Measurements from ENCODE around the gene CYTH1.
A peak's percentile ranks its signal among the peaks of the same experiment; 100 is the strongest.

CYTH1 gene

GRCh38 chr17:78785663-78786057, 3.6 kb upstream of the CYTH1 start:
- DNase-seq = no peak

DNA sequence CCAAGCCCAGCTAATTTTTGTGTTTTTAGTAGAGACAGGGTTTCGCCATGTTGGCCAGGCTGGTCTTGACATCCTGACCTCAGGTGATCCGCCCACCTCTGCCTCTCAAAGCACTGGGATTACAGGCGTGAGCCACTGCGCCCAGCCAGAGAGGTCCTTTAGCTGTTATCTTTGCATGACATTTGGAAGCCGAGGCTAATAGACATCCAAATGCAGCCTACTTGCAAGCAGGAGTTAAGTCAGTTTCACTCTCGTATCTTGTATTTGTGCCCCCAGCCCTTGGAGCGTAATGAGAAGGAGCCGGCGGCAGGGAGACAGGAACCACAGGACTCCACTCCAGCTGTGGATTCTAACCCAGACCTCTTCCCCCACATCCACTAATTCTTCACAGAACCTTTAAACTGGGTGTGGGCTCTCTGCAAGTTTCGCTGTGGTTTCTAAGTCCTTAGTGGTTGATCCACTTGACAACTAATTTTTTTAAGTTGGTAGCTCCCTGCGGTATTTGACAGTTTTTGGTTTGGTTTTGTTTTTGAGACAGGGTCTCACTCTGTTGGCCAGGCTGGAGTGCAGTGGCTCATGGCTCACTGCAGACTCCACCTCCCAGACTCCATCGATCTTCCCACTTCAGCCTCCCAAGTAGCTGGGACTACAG, 3.1 kb upstream of the CYTH1 start:
- DNase-seq = no peak

DNA sequence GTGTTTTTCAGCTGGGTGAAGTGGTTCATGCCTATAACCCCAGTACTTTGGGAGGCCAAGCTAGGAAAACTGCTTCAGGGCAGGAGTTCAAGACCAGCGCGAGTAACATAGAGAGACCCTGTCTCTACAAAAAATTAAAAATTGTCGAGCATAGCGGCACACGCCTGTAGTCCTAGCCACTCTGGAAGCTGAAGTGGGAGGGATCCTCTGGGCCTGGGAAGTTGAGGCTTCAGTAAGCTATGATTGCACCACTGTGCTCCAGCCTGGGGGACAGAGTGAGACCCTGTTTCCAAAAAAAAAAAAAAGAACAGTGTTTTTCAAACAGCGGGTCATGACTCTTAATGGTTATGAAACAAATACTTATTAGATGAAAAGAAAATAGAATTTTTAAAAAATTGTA, 2.3 kb upstream of the CYTH1 start:
- no peak for DNase-seq

DNA sequence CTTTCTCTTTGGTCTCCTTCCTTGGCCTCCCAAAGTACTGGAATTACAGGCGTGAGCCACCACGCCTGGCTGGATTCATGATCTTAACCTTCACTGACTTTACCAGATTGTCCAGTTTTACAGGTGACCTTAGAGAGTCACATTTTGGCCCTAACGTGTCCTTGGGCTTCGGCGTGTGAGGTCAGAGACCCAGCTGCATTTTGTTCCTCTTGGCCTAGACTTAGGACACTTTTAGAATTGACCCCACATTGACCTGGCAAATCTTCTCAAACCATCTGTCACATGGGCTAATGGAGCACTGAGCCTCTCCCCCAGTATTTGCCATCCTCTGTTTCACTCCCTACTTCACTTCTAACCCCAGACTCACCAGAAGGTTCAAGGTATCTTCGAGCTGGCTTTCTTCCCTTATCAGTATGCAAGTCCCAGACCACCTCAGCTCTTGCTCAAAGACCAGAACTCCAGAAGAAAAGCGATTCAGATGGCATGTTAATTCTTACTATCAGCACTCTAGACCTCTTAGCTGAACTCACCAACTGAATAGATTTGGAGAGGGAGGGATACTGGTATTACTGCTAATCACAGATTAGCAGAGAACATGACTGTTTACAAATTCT, 1.7 kb upstream of the CYTH1 start:
- no peak for DNase-seq

DNA sequence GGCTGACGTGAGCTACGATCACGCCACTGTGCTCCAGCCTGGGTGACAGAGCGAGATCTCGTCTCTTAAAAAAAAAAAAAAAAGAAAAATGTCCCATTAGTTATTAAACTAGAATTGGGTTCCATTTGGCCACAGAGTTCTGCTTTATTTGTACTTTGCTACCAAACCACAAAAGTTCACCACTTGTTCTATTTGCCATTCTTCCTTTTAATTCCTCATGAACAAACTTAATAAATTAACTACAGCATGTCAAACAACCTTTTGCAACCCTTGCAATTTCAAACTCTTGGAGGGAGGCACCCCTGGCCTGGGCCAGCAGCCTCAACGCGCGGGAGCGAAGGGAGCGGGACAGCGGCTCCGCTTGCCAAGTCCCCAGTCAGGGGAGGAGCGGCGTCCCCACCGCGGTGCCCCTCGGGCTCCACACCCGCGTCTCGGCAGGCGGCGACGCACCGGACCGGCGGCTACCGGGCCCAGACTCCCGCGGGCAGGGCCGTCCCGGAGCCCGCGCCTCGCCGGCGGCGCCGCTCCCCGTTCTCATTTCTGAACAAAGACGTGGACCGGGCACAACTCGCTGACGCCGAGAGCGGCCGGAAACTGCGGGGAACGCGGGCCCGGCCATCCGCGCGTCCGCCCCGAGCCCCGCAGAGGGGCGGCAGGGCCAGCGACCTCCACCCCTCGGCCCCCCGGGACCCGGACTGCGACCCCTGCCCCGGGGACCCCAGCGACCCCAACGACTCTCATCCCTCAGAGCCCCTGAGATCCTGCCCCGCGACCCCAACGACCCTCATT, 775 bp downstream of the CYTH1 start:
- peak; percentile 46 for DNase-seq

DNA sequence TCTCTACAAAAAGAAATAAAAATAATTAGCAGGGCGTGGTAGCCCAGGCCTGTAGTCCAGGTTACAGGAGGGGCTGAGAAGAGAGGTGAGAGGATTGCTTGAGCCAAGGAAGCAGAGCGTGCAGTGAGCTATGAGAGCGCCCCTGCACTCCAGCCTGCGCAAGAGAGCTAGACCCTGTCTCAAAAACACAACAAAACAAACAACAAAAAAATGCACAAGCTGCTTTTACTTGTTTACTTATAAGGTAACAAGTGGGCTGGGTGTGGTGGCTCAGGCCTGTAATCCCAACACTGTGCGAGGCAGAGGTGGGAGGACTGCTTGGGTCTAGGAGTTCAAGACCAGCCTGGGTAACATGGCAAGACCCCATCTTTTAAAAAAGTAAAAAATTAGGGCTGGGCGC, 1.7 kb downstream of the CYTH1 start:
- no peak for DNase-seq

DNA sequence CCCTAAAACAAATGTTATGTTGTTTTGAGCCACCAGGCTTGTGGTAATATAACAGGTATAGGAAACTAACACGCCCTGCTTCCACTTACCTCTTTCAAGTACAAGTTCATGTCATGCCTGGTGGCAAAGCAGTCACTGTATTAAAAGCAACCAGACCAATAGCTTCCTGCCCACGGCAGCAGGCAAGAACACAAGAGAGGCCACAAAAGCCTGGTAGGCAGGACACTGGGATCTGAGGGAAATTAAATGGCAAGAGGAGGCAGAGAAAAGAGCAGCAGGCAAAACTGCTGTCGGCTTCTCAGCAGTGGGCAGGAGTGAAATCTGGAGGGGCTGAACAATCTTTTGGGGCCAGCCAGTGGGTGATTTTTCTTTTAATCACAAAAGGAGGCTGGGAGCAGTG, 2.2 kb downstream of the CYTH1 start:
- DNase-seq = peak; percentile 53

GRCh38 chr17:78779286-78779651, 2.8 kb downstream of the CYTH1 start:
- peak; percentile 51 for DNase-seq

- DNase-seq = no peak
These were observed 4.2 kb downstream of the CYTH1 start for GRCh38 chr17:78777881-78778280.

DNA sequence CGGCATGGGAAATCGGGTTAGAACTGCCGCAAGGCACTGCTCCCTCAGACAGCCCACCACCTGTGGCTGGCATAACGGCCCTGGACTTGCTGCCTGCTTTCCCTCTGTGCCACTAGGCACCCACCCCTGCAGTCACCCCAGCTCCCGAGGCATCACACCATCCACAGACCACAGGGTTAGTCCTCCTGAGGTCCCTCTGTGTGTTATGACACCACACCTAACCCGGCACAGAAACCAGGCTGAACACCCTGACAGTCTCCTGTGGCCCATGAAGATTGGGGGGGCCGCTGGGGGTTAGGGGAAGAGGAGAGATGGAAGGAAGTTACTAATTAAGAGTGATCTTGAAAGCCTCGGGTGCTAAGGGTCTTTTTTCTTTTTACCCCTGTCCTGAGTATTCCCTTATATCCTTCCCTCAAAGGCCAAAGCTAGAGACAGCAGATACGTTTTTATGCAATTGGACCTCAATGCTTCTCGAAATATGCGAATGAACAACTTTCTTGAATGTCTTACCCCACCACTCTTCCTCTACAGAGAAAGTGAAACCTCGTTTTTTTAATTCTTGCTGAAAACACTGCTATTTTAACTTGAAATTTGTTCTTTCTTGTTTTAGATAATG, 7.0 kb downstream of the CYTH1 start:
- peak; percentile 70 for DNase-seq

DNA sequence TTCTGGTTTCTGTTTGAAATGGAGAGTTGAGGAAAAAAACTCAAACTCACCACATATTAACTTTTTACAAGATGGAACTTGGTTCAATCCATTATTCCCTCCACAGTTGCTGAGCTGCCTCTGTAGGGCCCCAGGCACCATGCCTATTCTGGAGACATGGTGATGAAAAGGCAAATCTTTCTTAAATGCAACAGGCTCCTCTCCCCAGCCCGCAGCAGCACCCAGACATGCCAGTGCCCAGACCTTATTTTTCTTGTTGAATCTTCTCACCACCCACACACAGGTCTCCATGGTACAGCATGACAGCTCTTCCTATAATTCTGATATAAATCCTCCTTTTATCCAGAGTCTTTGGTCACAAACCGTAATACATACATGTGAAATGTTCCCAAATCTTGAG, 7.6 kb downstream of the CYTH1 start:
- DNase-seq = peak; percentile 39

DNA sequence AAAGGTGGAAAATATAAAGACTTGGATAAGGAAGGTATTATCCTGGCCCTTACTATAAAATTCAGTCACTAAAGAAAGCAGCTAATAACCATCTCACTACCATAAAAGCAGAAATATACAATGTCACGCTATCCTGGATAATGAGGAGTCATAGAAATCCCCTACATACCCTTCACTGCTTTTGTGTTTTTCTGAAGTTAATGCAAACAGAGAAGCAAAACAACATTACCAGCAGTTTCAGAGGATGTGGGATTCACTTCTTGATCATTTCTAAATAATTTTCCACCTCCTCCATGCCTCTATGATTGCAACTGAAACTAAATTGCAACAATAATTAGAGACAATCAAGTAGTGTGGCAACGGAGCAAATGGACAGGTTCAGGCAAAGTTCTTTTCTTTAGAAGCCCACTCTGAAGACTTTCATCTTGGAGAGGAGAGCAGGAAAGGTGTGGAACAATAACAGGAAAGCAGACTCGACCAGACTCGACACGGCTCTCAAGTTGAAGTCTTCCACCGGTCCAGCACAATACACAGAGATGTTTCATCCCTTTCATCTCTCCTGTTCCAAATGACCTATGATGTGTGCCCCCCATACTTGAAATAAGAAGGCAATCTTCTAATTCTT, 10.2 kb downstream of the CYTH1 start:
- peak; percentile 78 for DNase-seq

- DNase-seq = no peak
These were observed 12.8 kb downstream of the CYTH1 start for GRCh38 chr17:78769196-78769773.

DNA sequence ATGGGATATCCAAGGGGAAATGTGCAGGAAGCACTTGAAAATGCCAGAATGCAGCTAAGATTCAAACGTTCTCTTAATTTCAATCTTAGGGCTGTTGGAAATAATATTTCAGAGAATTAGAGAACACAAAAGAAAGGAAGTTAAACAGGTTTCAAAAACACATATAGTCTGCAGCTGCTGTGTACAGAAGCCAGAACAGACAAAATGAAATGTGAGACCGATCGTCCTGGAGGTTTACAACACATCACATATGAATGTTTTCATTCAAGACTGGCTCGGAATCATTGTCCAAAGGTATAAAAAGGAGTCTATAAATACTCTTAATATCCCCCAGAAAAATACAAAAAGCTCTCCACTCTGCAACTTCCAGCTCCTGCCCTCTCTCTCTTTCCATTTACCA, 14.3 kb downstream of the CYTH1 start:
- DNase-seq = no peak

- no peak for DNase-seq
These were observed 15.3 kb downstream of the CYTH1 start for GRCh38 chr17:78766743-78767294.

DNA sequence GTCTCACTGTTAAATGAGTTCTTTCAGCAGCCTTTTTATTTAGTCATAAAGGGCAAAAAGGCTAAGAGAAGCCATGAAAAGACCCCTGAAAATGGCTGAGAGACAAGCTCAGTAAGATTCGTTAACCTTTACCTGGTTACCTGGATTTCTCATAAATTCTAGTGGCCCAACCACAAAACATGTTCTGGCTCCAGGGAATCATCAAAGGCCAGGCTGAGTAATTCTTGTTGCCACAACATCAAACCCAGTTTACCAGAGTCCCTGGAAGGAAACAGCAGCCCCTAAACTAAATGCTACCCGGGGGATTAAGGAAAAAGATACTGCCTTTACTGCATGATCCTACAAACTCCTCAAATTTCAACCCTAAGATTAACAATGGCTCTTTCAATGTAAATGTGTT, 15.8 kb downstream of the CYTH1 start:
- no peak for DNase-seq

- DNase-seq = no peak
These were observed 16.3 kb downstream of the CYTH1 start for GRCh38 chr17:78765821-78766220.

DNA sequence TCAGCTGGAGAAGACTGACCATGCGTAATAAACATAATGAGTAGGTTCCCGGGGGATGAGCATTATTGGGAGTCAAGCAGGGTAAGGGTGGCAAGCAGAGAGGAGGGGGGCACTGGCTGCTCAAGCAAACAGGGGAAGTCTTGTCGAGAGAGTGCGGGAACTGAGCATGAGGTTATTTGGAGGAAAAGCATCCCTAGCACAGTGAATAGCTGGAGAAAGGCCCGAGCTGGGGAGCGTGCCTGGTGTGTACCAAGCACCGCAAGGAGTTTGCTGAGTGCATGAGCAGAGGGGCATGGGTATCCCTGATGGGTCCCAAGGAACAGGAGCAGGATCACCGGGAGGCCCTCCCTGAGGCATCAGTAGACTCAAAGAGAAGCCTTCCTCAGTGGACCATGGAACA, 17.2 kb downstream of the CYTH1 start:
- no peak for DNase-seq

GRCh38 chr17:78763561-78763960, 18.5 kb downstream of the CYTH1 start:
- no peak for DNase-seq

GRCh38 chr17:78761789-78762406, 20.2 kb downstream of the CYTH1 start:
- peak; percentile 58 for DNase-seq

DNA sequence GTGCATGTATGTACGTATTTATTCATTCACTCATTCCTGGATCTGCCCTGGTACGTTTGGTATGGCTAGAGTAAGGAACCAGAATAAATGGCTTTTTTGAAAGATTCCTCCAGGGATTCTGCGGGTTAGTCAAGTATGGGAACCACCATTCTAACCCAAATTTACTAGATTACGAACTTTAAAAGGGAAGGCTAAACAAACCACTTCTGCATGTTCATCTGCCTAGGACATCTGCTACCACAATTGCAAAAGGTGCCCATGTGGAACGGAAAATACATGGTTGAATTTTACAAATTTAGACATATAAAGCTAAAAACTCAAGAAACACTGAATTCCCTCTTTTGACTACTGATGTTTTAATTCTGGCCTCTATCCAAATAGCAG, 22.1 kb downstream of the CYTH1 start:
- DNase-seq = no peak
